Activated CD4-positive, alpha-beta T cell treated with anti-CD3 and anti-CD28 coated beads, Interleukin-2, amount 50 U/mL, for 16 hours (primary cell): ENCODE data around the gene SLAIN1.

Experiments used
- DNase-seq: peaks from one replicate; pipeline ENCODE4 v3.0.0-alpha.2; 2020

Gene SLAIN1

GRCh38 chr13:77715233-77715891 lies 17.9 kb downstream of the SLAIN1 start:
- no peak for DNase-seq

GRCh38 chr13:77716692-77717091 lies 19.2 kb downstream of the SLAIN1 start:
- DNase-seq: no peak

- no peak for DNase-seq
Measured at GRCh38 chr13:77717508-77717907, 20.0 kb downstream of the SLAIN1 start.

GRCh38 chr13:77719128-77719527 lies 21.6 kb downstream of the SLAIN1 start:
- no peak for DNase-seq

GRCh38 chr13:77720988-77721387 lies 23.5 kb downstream of the SLAIN1 start:
- DNase-seq: no peak

- DNase-seq: no peak
Measured at GRCh38 chr13:77724092-77724491, 26.6 kb downstream of the SLAIN1 start.

GRCh38 chr13:77725071-77725470 lies 27.6 kb downstream of the SLAIN1 start:
- DNase-seq: no peak

GRCh38 chr13:77728265-77729125 lies 31.0 kb downstream of the SLAIN1 start:
- DNase-seq: no peak

- peak; percentile 84 for DNase-seq
Measured at GRCh38 chr13:77729502-77730221, 32.2 kb downstream of the SLAIN1 start.

GRCh38 chr13:77730572-77730971 lies 33.1 kb downstream of the SLAIN1 start:
- DNase-seq: no peak

GRCh38 chr13:77732287-77732686 lies 34.8 kb downstream of the SLAIN1 start:
- DNase-seq: no peak

- no peak for DNase-seq
Measured at GRCh38 chr13:77733674-77734073, 36.2 kb downstream of the SLAIN1 start.

GRCh38 chr13:77737583-77738200 lies 40.2 kb downstream of the SLAIN1 start:
- peak; percentile 9 for DNase-seq

- DNase-seq: no peak
Measured at GRCh38 chr13:77740097-77740735, 42.7 kb downstream of the SLAIN1 start.

- no peak for DNase-seq
Measured at GRCh38 chr13:77740931-77741596, 43.6 kb downstream of the SLAIN1 start.

- DNase-seq: no peak
Measured at GRCh38 chr13:77741597-77741972, 44.1 kb downstream of the SLAIN1 start.

- no peak for DNase-seq
Measured at GRCh38 chr13:77742801-77743200, 45.3 kb downstream of the SLAIN1 start.

GRCh38 chr13:77745784-77746183 lies 48.3 kb downstream of the SLAIN1 start:
- DNase-seq: no peak

GRCh38 chr13:77749344-77749880 lies 51.9 kb downstream of the SLAIN1 start:
- no peak for DNase-seq

- DNase-seq: peak; percentile 68
Measured at GRCh38 chr13:77751513-77752456, 54.3 kb downstream of the SLAIN1 start.
